GM12891 (cell line): ENCODE results near the gene FBXL7. TPM values are rescaled to one million over a fixed set of nuclear protein-coding genes. Genes with fewer than 3 reads are reported as not detected.

Source experiments
- DNase-seq: peaks from one replicate; pipeline ENCODE4 v3.0.0; 2011; ENCODE audit warnings: low spot score; ENCODE audit not compliant: insufficient read length
- FAIRE-seq: peaks from 2 replicates; lab custom pipeline; 2011; peaks lifted over from hg19 to GRCh38; lab: Jason Lieb, UNC
- PAX5 ChIP-seq: IDR thresholded peaks from 2 replicates; pipeline ENCODE4 v1.6.1; 2011; ENCODE audit warnings: low read length, moderate library complexity, mild to moderate bottlenecking; ENCODE audit not compliant: insufficient read depth, severe bottlenecking
- POLR2A ChIP-seq: IDR thresholded peaks from 2 replicates; pipeline ENCODE4 v1.6.1; 2011; ENCODE audit warnings: low read depth, low read length, control low read depth
- POLR2AphosphoS5 ChIP-seq: IDR thresholded peaks from 2 replicates; pipeline ENCODE4 v1.6.1; 2011; ENCODE audit warnings: low read depth, low read length, control low read depth
- POU2F2 ChIP-seq: IDR thresholded peaks from 2 replicates; pipeline ENCODE4 v1.6.1; 2011; ENCODE audit warnings: low read depth, mild to moderate bottlenecking, control low read depth, low read length, moderate library complexity
- SPI1 ChIP-seq: IDR thresholded peaks from 2 replicates; pipeline ENCODE4 v1.6.1; 2011; ENCODE audit warnings: low read depth, low read length, control low read depth
- TAF1 ChIP-seq: IDR thresholded peaks from 2 replicates; pipeline ENCODE4 v1.6.1; 2011; ENCODE audit warnings: low read depth, low read length, control low read depth
- polyA plus RNA-seq: library from polyadenylated mRNA; unstranded; fragments of >200 nt; gene quantifications from one replicate; pipeline ENCODE4 v1.2.1, GENCODE V29; 2012; ENCODE audit warnings: low read depth, missing spikeins, inconsistent platforms; ENCODE audit not compliant: missing spikeins

The FBXL7 gene
- 0.09 TPM for polyA plus RNA-seq

- TF ChIP-seq POU2F2 (no peak), POLR2A (no peak), POLR2AphosphoS5 (no peak), TAF1 (no peak), SPI1 (no peak), PAX5 (no peak)
- DNase-seq (peak; percentile 25), FAIRE-seq (no peak)
These were observed at the start of gene FBXL7 for GRCh38 chr5:15499528-15500324. FBXL7 (plus strand) TSS chr5:15500180.

- TF ChIP-seq POLR2A, result no peak
- no peak for TF ChIP-seq POLR2AphosphoS5
- no peak for TF ChIP-seq TAF1
- TF ChIP-seq POU2F2, result no peak
- no peak for TF ChIP-seq PAX5
- TF ChIP-seq SPI1, result no peak
- DNase-seq, result no peak
- no peak for FAIRE-seq
These were observed 49.5 kb upstream of the FBXL7 start for GRCh38 chr5:15450473-15450872.

- no peak for DNase-seq
- TF ChIP-seq PAX5, result no peak
- TF ChIP-seq POU2F2, result no peak
- no peak for TF ChIP-seq SPI1
- no peak for TF ChIP-seq TAF1
- no peak for TF ChIP-seq POLR2AphosphoS5
- no peak for TF ChIP-seq POLR2A
- no peak for FAIRE-seq
These were observed 49.0 kb upstream of the FBXL7 start for GRCh38 chr5:15450949-15451348.

DNA sequence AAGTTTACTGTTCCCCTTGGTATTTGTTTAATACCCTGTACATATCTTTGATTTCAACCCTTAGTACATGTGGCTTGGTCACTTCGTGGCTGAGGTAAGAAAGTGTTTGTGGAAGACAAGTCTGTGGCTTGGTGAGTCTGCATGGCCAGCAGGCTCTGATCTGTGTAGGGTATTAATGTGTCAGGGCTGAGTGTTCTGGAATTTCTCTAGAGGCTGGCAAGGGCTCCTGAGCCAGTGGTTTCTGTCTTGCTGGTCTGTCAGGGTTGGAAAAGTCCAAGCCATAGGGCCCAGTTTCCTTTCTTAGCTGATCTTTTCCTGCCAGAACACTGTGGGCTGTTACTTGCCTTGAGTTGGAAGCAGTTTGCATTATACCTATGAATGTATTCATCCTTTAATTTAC is 48.0 kb upstream of the FBXL7 start:
- FAIRE-seq (no peak), DNase-seq (no peak)
- no peak for TF ChIP-seq TAF1

DNA sequence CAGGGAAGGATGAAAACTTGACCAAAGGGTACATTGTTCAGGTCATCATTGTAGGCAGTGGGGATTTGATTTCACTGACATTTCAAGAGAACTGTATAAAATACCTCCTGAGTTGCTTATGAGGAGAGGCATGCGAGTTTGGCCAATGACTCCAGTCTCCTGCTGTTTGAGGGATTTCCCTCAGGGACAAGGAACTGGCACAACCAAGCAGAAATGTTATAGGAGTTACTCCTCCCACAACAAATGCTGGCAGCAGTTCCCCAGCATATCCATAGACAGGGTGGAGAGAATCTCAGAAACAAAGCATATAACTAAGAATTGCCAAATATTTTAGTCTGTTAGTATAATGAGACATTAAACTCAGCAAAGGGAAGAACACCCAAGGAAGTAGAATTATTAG is 47.2 kb upstream of the FBXL7 start:
- DNase-seq (no peak), FAIRE-seq (no peak)
- TF ChIP-seq SPI1, result no peak

GRCh38 chr5:15459200-15459599 is 40.8 kb upstream of the FBXL7 start:
- no peak for DNase-seq
- no peak for FAIRE-seq
- TF ChIP-seq TAF1 (no peak), SPI1 (no peak), POU2F2 (no peak), POLR2A (no peak), POLR2AphosphoS5 (no peak), PAX5 (no peak)

- TF ChIP-seq PAX5 (no peak), SPI1 (no peak)
- no peak for DNase-seq
- FAIRE-seq, result no peak
These were observed 36.6 kb upstream of the FBXL7 start for GRCh38 chr5:15463231-15463980.

DNA sequence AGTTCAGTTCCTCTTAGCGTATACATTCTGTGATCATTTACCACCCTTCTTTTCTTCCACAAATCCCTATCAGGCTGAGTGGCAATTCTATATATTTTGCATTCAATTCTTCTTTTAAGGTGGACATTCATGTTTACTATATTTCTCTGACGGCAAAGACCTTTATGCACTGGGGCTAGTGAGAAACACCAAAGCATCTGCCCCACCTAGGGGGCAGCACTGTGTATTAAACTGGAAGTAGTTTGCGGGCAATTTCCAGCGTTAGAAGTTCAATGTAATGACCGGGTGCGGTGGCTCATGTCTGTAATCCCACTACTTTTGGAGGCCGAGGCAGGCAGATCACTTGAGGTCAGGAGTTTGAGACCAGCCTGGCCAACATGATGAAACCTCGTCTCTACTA is 27.9 kb upstream of the FBXL7 start:
- DNase-seq (no peak), FAIRE-seq (no peak)
- no peak for TF ChIP-seq POLR2AphosphoS5
- no peak for TF ChIP-seq POLR2A

DNA sequence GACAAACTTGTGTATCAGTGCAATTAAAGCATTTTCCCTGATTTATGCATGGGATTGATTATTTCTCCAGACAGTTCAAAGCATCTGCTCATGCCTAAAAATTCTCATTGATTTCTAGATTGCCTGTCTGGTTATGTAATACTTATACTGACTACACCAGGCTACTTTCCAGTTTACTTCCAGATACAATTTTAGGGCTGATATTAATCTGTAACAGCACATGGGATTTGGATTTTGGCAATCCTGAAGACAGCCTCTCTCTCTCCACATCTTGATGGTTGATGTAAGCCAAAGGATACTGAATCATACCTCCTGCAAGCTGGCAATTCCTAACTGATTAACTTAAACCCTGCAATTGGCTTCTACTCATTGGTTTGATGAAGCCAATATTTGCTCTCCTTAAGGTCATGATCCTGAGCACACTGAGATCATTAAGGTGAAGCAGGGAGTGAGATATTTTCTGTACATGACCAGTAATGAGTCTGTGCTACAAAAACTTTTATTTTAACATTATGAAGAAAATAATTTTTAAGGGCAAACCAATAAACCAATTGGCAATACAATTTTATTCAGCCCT is 25.7 kb upstream of the FBXL7 start:
- no peak for FAIRE-seq
- TF ChIP-seq TAF1 (no peak), POLR2AphosphoS5 (no peak), POU2F2 (no peak), PAX5 (no peak), SPI1 (no peak), POLR2A (no peak)
- DNase-seq, result no peak

- no peak for FAIRE-seq
- TF ChIP-seq SPI1 (no peak), PAX5 (no peak), TAF1 (no peak), POLR2AphosphoS5 (no peak), POLR2A (no peak), POU2F2 (no peak)
- DNase-seq, result no peak
These were observed 24.6 kb upstream of the FBXL7 start for GRCh38 chr5:15475367-15475766.

DNA sequence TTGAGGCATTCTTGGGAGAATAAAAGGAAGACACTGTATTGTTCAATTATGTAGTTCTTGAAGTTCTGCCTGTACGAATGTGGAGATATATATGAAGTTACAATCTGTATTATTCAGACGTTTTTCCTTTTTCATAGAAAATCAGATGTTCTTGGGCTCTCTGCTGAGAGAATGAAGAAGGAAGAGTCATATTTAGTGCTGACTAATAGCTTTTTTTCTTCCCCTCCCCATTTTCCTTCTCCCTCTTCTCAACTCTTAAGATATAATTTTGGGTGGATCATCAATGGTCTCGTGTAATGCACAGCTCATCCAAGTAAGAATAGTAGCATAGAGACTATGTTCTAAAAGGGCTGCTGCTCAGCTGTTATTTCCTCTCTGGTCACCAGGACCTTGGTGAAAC is 23.0 kb upstream of the FBXL7 start:
- DNase-seq (no peak), FAIRE-seq (no peak)
- TF ChIP-seq POU2F2 (no peak), POLR2A (no peak), PAX5 (no peak)
